Central memory CD4-positive, alpha-beta T cell (primary cell): ENCODE measurements around the gene TFPI.

Source experiments
- DNase-seq: peaks from one replicate; pipeline ENCODE4 v3.0.0; 2022

Gene TFPI

GRCh38 chr2:187461294-187462261, 92.7 kb downstream of the TFPI start:
- no peak for DNase-seq

GRCh38 chr2:187459256-187459655, 95.0 kb downstream of the TFPI start:
- no peak for DNase-seq

- DNase-seq, result no peak
These were observed 101.1 kb downstream of the TFPI start for GRCh38 chr2:187453078-187453641.

DNA sequence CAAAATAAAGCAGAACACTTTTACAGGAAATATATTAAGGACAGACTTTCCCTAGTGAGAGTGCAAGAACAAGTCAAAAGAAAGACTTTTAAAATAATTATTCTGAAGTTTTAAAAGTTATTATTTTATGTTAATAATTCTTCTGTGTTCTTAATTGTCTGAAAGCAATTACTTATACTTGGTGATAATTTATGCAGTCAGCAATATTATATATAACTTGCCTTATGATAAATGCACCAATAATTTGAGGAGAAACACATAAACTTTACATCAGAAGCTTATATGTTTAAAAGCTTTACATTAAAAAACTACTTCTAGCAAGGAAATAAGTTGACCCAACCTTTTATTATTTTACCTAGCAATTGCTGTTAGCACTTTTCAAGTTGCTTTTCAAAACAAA, 102.7 kb downstream of the TFPI start:
- no peak for DNase-seq

GRCh38 chr2:187447336-187447735, 106.9 kb downstream of the TFPI start:
- DNase-seq, result no peak

- no peak for DNase-seq
These were observed 107.5 kb downstream of the TFPI start for GRCh38 chr2:187446711-187447110.

GRCh38 chr2:187445051-187445450, 109.2 kb downstream of the TFPI start:
- DNase-seq, result no peak

DNA sequence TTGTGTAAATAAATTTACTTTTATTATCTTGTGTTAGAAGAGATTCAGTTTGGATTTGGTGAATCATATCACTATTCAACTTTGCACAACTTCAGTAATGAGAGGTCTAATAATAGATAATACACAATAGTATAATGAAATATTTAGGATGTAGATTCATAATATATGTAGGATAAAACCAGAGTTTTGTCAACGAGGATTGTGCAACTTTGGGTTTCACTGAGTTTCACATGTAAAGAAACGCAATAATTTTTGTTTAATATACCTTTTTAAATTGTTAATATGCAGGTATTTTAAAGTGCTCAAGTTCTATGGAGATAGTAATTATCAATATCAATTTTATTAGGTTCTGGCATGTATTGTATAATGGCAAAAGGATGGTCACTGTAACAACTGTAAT, 111.5 kb downstream of the TFPI start:
- DNase-seq, result no peak

DNA sequence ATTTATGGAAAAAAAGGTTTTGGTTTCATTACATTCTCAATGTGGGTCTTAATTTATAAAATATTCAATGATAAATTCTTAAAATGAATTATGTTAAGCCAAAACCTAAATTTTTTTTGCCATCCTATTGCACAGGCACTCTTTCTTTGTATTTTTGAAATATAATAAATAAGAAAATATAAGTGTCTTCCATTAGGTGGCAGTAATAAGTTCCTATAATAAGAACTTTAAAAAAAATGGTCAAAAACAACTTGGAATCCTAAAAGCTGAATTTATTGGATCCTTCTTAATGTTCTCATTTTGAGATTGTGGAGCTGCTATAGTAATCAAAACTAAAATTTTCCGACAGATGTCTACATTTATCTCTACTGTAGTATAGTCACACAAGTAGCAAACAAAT, 111.9 kb downstream of the TFPI start:
- DNase-seq, result no peak

DNA sequence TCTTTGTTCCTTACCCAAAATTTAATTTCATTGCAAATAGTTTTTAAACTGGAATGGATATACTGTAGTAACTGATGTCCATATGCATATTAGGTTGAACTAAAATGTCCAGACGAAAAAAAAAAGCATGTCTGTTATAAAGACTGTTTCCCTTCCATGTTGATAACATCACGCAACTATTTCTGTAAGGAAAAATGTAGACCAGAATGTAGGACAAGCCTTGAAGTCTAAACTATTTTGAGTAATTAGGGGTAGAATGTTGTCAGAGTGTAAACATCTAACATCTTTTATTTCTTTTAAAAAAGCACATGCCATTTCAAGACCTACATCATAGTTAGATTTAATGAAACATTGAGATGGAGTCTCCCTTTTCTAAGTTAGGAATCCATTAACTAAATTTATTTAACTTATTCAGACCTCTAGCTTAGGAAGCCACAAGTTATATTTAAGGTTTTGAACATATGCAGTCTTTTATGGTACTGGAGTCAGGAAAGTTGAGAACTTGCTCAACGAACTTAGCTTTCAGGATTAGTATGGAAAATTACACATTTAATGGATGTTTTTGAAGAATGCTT, 114.0 kb downstream of the TFPI start:
- no peak for DNase-seq

GRCh38 chr2:187438455-187438854, 115.8 kb downstream of the TFPI start:
- DNase-seq, result no peak

GRCh38 chr2:187435756-187436155, 118.5 kb downstream of the TFPI start:
- no peak for DNase-seq

DNA sequence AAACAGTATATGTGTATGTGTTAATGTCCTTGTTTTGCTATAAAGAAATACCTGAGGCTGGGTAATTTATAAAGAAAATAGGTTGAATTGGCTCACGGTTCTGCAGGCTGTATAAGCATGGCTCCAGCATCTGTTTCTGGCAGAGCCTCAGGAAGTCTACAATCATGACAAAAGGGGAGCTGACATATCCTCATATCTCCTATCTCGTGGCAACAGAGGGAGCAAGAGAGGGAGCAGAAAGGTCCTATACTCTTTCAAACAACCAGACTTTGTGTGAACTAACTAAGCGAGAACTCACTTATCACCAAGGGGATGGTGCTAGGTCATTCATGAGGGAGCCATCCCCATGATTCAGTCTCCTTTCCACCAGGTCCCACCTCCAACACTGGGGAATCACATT, 119.2 kb downstream of the TFPI start:
- DNase-seq, result no peak

- no peak for DNase-seq
These were observed 119.9 kb downstream of the TFPI start for GRCh38 chr2:187434342-187434785.

GRCh38 chr2:187431911-187432310, 122.3 kb downstream of the TFPI start:
- no peak for DNase-seq

DNA sequence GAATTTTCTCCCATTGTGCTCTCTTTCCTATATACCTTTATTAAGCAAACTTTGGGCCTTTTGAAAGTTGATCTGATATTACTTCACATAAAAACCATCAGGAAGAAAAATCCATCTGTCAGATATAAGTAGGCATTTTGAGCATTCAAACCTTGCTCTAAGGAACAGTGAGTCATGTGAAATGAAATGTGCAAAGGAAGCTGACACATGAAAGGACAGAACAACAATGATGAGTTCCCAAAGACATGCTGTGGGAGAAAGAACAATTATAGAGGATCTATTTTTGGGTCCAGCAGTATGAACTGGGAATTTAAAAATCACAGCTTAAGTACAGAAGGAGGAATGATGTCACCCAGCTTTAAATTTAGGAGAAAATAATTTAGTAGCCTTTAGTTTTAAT, 124.2 kb downstream of the TFPI start:
- no peak for DNase-seq

DNA sequence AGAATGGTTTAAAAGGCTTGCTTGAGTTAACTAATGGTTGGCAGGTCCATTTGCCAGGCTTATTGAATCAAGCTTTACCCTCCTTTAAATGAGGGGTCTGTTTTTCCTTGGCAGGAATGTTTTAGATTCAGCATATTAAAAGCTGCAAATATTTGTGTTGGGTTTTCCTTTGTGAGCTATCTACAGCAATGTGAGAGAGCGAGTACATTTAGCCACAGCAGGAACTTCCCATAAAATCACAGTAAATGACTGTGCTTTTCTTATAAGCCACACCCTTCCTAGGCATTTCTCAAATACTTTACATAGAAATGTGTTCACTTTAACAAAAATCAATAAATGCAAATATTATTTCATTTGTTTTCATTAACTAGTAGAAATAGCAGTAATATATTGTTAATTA, 130.1 kb downstream of the TFPI start:
- no peak for DNase-seq

DNA sequence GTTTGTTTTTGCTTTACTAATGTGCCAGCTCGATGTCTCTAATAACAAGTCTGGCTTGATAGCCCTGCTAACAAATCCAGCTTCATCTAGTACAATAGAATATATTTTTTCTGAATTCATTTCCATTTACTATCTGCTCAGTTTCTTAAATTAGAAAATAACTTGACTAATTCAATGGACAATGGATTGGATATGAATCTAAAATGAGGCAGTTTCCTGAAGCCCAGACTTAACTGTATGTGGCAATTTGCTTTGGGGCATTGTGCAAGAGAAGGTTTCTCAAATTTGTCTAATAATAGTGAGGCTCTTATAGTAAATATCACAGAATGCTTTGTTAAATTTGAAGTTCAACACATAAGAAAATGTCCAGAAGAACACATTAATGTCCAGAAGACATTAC, 132.0 kb downstream of the TFPI start:
- DNase-seq, result no peak

DNA sequence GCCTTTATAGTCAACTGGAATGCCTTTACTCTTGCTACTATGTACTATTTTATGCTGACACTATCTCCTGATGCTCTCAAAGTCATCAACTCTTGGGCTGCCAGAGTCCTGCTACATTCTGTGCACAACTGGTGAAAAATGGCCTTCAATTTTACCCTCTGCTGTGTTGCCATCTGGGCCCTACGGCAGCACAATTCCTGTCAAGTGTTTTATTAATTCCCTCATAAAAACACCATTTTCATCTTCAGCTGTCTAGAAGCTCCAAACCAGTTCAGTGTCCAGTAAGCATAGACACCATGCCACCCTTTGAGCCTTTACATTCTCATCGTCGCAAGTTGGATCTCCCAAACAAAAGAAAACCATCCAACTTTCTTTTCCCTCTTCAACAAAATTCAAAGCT, 132.7 kb downstream of the TFPI start:
- no peak for DNase-seq

DNA sequence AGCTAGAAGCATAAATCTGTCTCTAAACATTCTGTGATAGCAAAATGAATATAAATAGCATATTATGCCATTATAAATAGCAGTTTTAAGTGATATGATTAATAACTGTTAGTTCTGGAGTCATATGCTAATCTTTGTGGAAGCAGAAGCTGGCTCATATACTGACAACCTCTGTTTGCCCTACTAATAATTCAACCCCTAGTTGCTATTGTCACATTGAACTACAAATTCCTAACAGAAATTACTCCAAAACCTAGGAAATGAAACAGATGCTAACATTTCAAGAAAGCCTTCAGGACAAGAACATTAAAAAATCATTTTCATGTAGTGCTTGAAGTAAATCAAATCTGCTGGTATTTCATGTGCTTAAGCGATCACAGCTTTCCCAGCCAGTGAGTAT, 134.4 kb downstream of the TFPI start:
- DNase-seq, result no peak

GRCh38 chr2:187415449-187415848, 138.8 kb downstream of the TFPI start:
- DNase-seq, result no peak
